SU-DHL-6 (cell line): Measurements from ENCODE around the gene SOX4.

Source experiments
- EZH2phosphoT487 ChIP-seq: fragments of 200-600 bp; sonication (generic), shearing (Covaris generic); conservative IDR thresholded peaks from 2 replicates; pipeline ENCODE4 v1.6.1; 2018; ENCODE audit warnings: mild to moderate bottlenecking, antibody characterized with exemption, low read length, moderate library complexity, mixed read lengths
- TF ChIP-seq, protein P1 (sequence below): fragments of 200-600 bp; sonication (generic); IDR thresholded peaks from one replicate; pipeline ENCODE4 v1.5.1; 2017; ENCODE audit warnings: antibody characterized with exemption, mild to moderate bottlenecking, low read length, moderate library complexity; ENCODE audit not compliant: insufficient read depth, poor library complexity, severe bottlenecking

- TF ChIP-seq, protein P1, sequence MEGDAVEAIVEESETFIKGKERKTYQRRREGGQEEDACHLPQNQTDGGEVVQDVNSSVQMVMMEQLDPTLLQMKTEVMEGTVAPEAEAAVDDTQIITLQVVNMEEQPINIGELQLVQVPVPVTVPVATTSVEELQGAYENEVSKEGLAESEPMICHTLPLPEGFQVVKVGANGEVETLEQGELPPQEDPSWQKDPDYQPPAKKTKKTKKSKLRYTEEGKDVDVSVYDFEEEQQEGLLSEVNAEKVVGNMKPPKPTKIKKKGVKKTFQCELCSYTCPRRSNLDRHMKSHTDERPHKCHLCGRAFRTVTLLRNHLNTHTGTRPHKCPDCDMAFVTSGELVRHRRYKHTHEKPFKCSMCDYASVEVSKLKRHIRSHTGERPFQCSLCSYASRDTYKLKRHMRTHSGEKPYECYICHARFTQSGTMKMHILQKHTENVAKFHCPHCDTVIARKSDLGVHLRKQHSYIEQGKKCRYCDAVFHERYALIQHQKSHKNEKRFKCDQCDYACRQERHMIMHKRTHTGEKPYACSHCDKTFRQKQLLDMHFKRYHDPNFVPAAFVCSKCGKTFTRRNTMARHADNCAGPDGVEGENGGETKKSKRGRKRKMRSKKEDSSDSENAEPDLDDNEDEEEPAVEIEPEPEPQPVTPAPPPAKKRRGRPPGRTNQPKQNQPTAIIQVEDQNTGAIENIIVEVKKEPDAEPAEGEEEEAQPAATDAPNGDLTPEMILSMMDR = peak; percentile 90
- TF ChIP-seq EZH2phosphoT487 = no peak
Measured at GRCh38 chr6:21589352-21590345, 3.9 kb upstream of the SOX4 start.
